HepG2 (cell line): ENCODE results near the gene RGSL1. TPM values are rescaled to one million over a fixed set of nuclear protein-coding genes. Genes with fewer than 3 reads are reported as not detected.

ENCODE experiments used
- ATAC-seq: fragments of 200-7000 bp; cut with Tn5 transposase; 3 replicates; pipeline ENCODE4 v1.9.1; 2020; ENCODE audit warnings: mild to moderate bottlenecking, moderate library complexity
- BruUV-seq: library from RNA; stranded (reverse); fragments of 400-500 nt; replicated peaks from 2 replicates; lab custom pipeline; 2021; lab: Mats Ljungman, UMichigan
- CTCF ChIA-PET: fragments of 300-600 bp; formaldehyde crosslinking; extraction: SDS; loops from one replicate; lab custom pipeline; 2021; ENCODE audit warnings: low total read pairs, inconsistent platforms, low intra/inter-chr PET ratio; lab: Yijun Ruan, JAX
- POLR2A ChIA-PET: fragments of 350-600 bp; sonication (Branson Sonifier 250); formaldehyde crosslinking; loops from one replicate; lab custom pipeline; 2020; ENCODE audit warnings: antibody characterized with exemption, inconsistent platforms; lab: Yijun Ruan, JAX
- DNase-seq: peaks from one replicate; pipeline ENCODE4 v3.0.0-alpha.2; 2015; ENCODE audit warnings: low spot score
- FAIRE-seq: peaks from 3 replicates; lab custom pipeline; 2011; peaks lifted over from hg19 to GRCh38; lab: Jason Lieb, UNC
- H2AFZ ChIP-seq: one replicate; pipeline ENCODE4 v1.6.1; 2011; ENCODE audit warnings: low read length, inconsistent platforms
- H3K27ac ChIP-seq: fragments of 300-600 bp; 3 replicates; pipeline ENCODE4 v1.8.0; 2011; ENCODE audit warnings: mixed run types, mild to moderate bottlenecking, mixed read lengths, low read length, inconsistent platforms; ENCODE audit not compliant: insufficient read depth; ENCODE audit errors: extremely low read length
- H3K27me3 ChIP-seq, 2 experiments: fragments of 200-600 bp in 1 of 2; 2 replicates in 1 of 2; 3 replicates in 1 of 2; pipeline versions ENCODE4 v1.6.0 to v1.8.0; 2011; ENCODE audit warnings: low read length in 2 of 2, mild to moderate bottlenecking in 2 of 2, moderate library complexity in 2 of 2, inconsistent platforms in 1 of 2; ENCODE audit not compliant: insufficient read depth in 2 of 2, control insufficient read depth in 1 of 2
- H3K36me3 ChIP-seq, 2 experiments: fragments of 200-600 bp in 1 of 2; replicated peaks in 1 of 2; 2 replicates in 1 of 2; 3 replicates in 1 of 2; pipeline versions ENCODE4 v1.5.1 to v1.8.0; 2011; ENCODE audit warnings: low read length in 2 of 2, inconsistent platforms in 1 of 2; ENCODE audit not compliant: insufficient read depth in 2 of 2, control insufficient read depth in 1 of 2
- H3K4me1 ChIP-seq: 2 replicates; pipeline ENCODE4 v1.5.1; 2012; ENCODE audit warnings: low read length, inconsistent platforms; ENCODE audit not compliant: insufficient read depth
- H3K4me2 ChIP-seq: 2 replicates; pipeline ENCODE4 v1.6.0; 2011; ENCODE audit warnings: low read depth, low read length, inconsistent platforms
- H3K4me3 ChIP-seq, 3 experiments: fragments of 200-600 bp in 1 of 3; sonication (generic), shearing (Covaris generic) in 1 of 3; replicated peaks in 1 of 3; 2 replicates each; pipeline ENCODE4 v1.5.1; 2011 to 2016; ENCODE audit warnings: low read length in 3 of 3, inconsistent platforms in 2 of 3, low read depth in 2 of 3, mild to moderate bottlenecking in 2 of 3, control low read depth in 1 of 3, mixed read lengths in 1 of 3; ENCODE audit not compliant: insufficient read depth in 1 of 3
- H3K79me2 ChIP-seq: one replicate; pipeline ENCODE4 v1.6.1; 2011; ENCODE audit warnings: low read length, inconsistent platforms; ENCODE audit not compliant: insufficient read depth
- H3K9ac ChIP-seq: 2 replicates; pipeline ENCODE4 v1.6.0; 2011; ENCODE audit warnings: mild to moderate bottlenecking, low read depth, low read length, inconsistent platforms; ENCODE audit not compliant: insufficient read depth
- H3K9me3 ChIP-seq: 2 replicates; pipeline ENCODE4 v1.5.1; 2012; ENCODE audit warnings: mild to moderate bottlenecking, low read length
- H4K20me1 ChIP-seq: 2 replicates; pipeline ENCODE4 v1.6.0; 2011; ENCODE audit warnings: inconsistent platforms, mild to moderate bottlenecking, low read length, moderate library complexity; ENCODE audit not compliant: insufficient read depth
- CEBPB ChIP-seq: IDR thresholded peaks from 2 replicates; pipeline ENCODE4 v1.6.1; 2011; ENCODE audit warnings: low read depth, low read length, improper control_type of control experiment, borderline replicate concordance
- MNT ChIP-seq: fragments of 450-650 bp; IDR thresholded peaks from 2 replicates; pipeline ENCODE4 v1.6.1; 2016
- NRL ChIP-seq: sonication (generic); formaldehyde crosslinking; IDR thresholded peaks from 2 replicates; pipeline ENCODE4 v1.5.0; 2020; ENCODE audit warnings: missing genetic modification reagents, mild to moderate bottlenecking, moderate library complexity, borderline replicate concordance
- TRAFD1 ChIP-seq: sonication (generic); formaldehyde crosslinking; IDR thresholded peaks from 2 replicates; pipeline ENCODE4 v1.5.1; 2020; ENCODE audit warnings: missing genetic modification reagents, mild to moderate bottlenecking, borderline replicate concordance
- U2AF2 ChIP-seq: fragments of 200-400 bp; formaldehyde crosslinking; IDR thresholded peaks from 2 replicates; pipeline ENCODE4 v1.6.1; 2017; ENCODE audit warnings: low read depth, mild to moderate bottlenecking, low read length
- ZBTB42 ChIP-seq: sonication (generic); formaldehyde crosslinking; IDR thresholded peaks from 2 replicates; pipeline ENCODE4 v1.5.0; 2020; ENCODE audit warnings: mild to moderate bottlenecking, missing genetic modification reagents
- ZNF350 ChIP-seq: sonication (generic); formaldehyde crosslinking; IDR thresholded peaks from 2 replicates; pipeline ENCODE4 v1.4.0; 2020; ENCODE audit warnings: mild to moderate bottlenecking, low read depth, missing genetic modification reagents, borderline replicate concordance
- ZNF432 ChIP-seq: sonication (generic); formaldehyde crosslinking; IDR thresholded peaks from 2 replicates; pipeline ENCODE4 v1.5.0; 2020; ENCODE audit warnings: missing genetic modification reagents, mild to moderate bottlenecking, borderline replicate concordance
- ZNF441 ChIP-seq: sonication (generic); formaldehyde crosslinking; IDR thresholded peaks from 2 replicates; pipeline ENCODE4 v1.7.0; 2021; ENCODE audit warnings: missing genetic modification reagents, borderline replicate concordance
- ZNF598 ChIP-seq: sonication (generic); formaldehyde crosslinking; IDR thresholded peaks from 2 replicates; pipeline ENCODE4 v1.5.1; 2020; ENCODE audit warnings: mild to moderate bottlenecking, missing genetic modification reagents, borderline replicate concordance
- ZNF687 ChIP-seq: sonication (generic); formaldehyde crosslinking; IDR thresholded peaks from 2 replicates; pipeline ENCODE4 v1.5.1; 2020; ENCODE audit warnings: mild to moderate bottlenecking, missing genetic modification reagents, moderate library complexity
- ZNF775 ChIP-seq: sonication (generic); formaldehyde crosslinking; IDR thresholded peaks from 2 replicates; pipeline ENCODE4 v1.4.0; 2020; ENCODE audit warnings: missing genetic modification reagents, mild to moderate bottlenecking, moderate library complexity, borderline replicate concordance
- ZNF784 ChIP-seq: sonication (generic); formaldehyde crosslinking; IDR thresholded peaks from 2 replicates; pipeline ENCODE4 v1.5.1; 2020; ENCODE audit warnings: missing genetic modification reagents, mild to moderate bottlenecking, borderline replicate concordance
- ZSCAN22 ChIP-seq: sonication (generic); formaldehyde crosslinking; IDR thresholded peaks from 2 replicates; pipeline ENCODE4 v1.4.0; 2020; ENCODE audit warnings: mild to moderate bottlenecking, missing genetic modification reagents
- WGBS: methylation state at CpG from one replicate; pipeline ENCODE4 v1.1.6; 2017; ENCODE audit warnings: low lambda C conversion rate; 5-methylcytosine and 5-hydroxymethylcytosine counted together
- in situ Hi-C: cut with HindIII; loops from 2 replicates; pipeline ENCODE4 v1.10.0; 2017; ENCODE audit warnings: low pct_unique_long_range_greater_than_20kb; ENCODE audit not compliant: extremely low pct_ligation_motif_present
- intact Hi-C: fragments of 100-400 bp; cut with micrococcal nuclease; formaldehyde crosslinking; loops from one replicate; pipeline ENCODE4 v1.10.0; 2022; ENCODE audit not compliant: unreplicated experiment
- polyA plus RNA-seq, 8 experiments: library from polyadenylated mRNA; depleted of rRNA in 3 of 8; stranded (reverse) in 7 of 8; unstranded in 1 of 8; fragments of >200 nt; fragmentation: Illumina TruSeq in 4 of 8; extraction: Trizol in 4 of 8; gene quantifications; 2 replicates each; pipeline versions ENCODE4 v1.2.1 to v1.2.3, GENCODE V29; 2011 to 2016; ENCODE audit warnings: low read depth in 4 of 8, missing spikeins in 1 of 8, mixed read lengths in 1 of 8; ENCODE audit not compliant: insufficient read depth in 1 of 8
- total RNA-seq, 5 experiments: library from RNA; depleted of rRNA; stranded (reverse); fragments of >200 nt; fragmentation: Illumina TruSeq; extraction: Trizol; gene quantifications; 2 replicates each; pipeline ENCODE4 v1.2.3, GENCODE V29; 2016; ENCODE audit warnings: low read depth in 1 of 5

RGSL1 gene
- total and polyA plus RNA-seq, 2 of the 13 experiments (the other 11 are each of a cell fraction or from before 2014, with no cell fraction given): not detected

GRCh38 chr1:182549346-182549745 lies 99.4 kb downstream of the RGSL1 start (continued):
- TF ChIP-seq ZNF687 (no peak), ZNF441 (no peak), ZNF350 (no peak), ZNF598 (CRISPR knock-in tag) (no peak), ZNF784 (no peak), CEBPB (no peak)

- intact Hi-C loops: no loop called here
- FAIRE-seq (no peak), DNase-seq (no peak), ATAC-seq (no peak)
- no peak overlapping the region for H3K4me3 ChIP-seq
- ChIA-PET POLR2A (no interaction called here), CTCF (no interaction called here)
- WGBS: 0% methylated on average over 1 of the region's 1 CpG
- no peaks in the 10 kb centered on the region for H3K27me3 ChIP-seq
- H3K9me3 ChIP-seq: no peaks in the 10 kb centered on the region; the same call in 1 of the 2 replicates
- H3K27ac ChIP-seq: no peak overlapping the region
- TF ChIP-seq NRL (CRISPR knock-in tag): no peak
- TF ChIP-seq ZNF775: no peak
- TF ChIP-seq U2AF2: no peak
- no peak for TF ChIP-seq ZBTB42
- no peak for TF ChIP-seq TRAFD1 (CRISPR knock-in tag)
- TF ChIP-seq ZSCAN22 (CRISPR knock-in tag): no peak
- TF ChIP-seq MNT: peak; percentile 60
- TF ChIP-seq ZNF432 (CRISPR knock-in tag): no peak
- no peak overlapping the region for H3K4me2 ChIP-seq
- H4K20me1 ChIP-seq: no peaks in the 10 kb centered on the region
- no peak overlapping the region for H3K9ac ChIP-seq
- BruUV-seq: no TSS peak
- in situ Hi-C loops: no loop called here
- no peaks in the 10 kb centered on the region for H3K79me2 ChIP-seq
- no peaks in the 10 kb centered on the region for H3K4me1 ChIP-seq
- H2AFZ ChIP-seq: no peak overlapping the region
- no peaks in the 10 kb centered on the region for H3K36me3 ChIP-seq
Observed at GRCh38 chr1:182549811-182550210, 99.9 kb downstream of the RGSL1 start.
